Activated CD8-positive, alpha-beta memory T cell treated with anti-CD3 and anti-CD28 coated beads for 1 hour (primary cell): Measurements from ENCODE around the gene CDC7.
"Not testable (repeated sequence)": the region's sequence is repeated elsewhere in the genome, so short reads cannot be mapped to it uniquely, and the experiment has no call there.

Experiments
- DNase-seq, 2 donors: peaks; one replicate each; pipeline ENCODE4 v3.0.0-alpha.2; 2020; ENCODE audit warnings: low read depth in 1 of 2; ENCODE audit errors: extremely low read depth in 1 of 2

CDC7 gene

DNA sequence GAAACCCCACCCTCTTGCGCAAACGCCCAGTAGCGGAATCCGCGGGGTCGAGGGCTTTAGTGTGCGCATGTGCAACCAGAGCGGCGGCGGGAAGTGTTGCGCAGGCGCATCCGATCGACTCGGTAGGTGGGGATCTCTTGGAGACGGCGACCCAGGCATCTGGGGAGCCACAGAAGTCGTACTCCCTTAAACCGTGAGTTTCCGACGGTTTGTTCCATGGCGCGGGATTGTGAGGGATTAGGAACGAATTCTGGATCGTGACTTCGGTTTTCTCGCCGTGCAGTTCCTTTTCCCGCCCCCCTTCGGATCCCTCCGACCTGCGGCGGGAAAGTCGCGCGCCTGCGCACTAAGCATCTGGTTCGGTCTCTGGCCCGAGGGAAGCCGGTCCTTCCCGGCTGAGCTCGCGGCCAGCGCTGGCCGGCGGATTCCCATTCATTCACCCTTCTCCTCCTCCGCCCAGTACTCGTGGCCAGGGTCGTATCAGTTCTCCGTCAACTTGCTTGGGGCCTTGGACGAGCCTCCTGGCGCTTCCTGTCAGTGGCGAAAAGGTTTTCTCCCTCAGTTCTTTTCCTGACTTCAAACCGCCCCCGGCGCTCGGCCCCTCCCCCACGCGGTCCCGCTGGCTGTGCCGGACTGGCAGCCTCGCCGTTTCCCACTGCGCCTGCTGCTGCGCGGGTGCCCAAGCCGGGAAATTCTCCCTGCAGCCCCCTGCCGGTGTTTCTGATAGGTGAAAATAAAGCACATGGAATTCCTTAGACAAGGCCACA lies at the start of gene CDC7:
Gene CDC7, plus strand, starts transcription at position 96 of the 767 bp plus-strand sequence. CDS start 866 bp downstream, outside the sequence.
- DNase-seq, result peak; percentile 73 to 75

DNA sequence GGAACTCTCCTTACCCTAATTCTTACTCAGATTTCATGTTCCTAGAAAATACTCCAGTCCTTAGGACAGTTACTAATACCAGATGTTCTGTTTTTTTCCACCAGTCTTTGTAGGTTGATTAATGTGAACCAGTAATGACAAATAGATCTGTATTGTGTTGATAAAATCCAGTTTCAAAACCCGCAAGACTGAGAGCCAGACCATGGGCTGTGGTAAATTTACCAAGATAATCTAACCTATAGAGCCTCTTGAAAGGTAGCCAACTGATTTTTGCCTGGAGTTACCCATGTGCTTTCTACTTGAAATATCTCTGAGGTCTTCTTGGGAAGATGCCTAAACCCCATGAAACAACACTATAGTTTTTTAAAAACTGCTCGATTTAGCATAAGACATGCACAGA lies 46.5 kb upstream of the CDC7 start:
- DNase-seq, result no peak

DNA sequence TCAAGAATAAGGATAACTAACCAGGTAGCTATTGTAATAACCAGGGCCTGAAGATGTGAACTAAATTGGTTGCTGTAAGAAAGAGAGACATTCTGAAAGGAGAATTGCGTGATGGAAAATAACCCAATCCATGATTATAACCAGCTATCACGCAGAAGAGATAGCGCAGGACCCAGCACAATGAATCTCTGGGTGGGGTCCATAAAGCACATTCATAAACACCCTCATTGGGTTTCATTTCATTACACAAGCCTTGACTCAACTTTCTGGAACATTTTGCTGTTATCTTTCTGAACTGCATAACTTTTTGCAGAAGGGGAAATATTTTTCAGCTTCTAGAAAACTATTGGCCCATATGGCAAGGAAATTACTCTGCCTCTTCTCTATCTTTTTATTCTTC lies 45.3 kb upstream of the CDC7 start:
- no peak for DNase-seq

DNA sequence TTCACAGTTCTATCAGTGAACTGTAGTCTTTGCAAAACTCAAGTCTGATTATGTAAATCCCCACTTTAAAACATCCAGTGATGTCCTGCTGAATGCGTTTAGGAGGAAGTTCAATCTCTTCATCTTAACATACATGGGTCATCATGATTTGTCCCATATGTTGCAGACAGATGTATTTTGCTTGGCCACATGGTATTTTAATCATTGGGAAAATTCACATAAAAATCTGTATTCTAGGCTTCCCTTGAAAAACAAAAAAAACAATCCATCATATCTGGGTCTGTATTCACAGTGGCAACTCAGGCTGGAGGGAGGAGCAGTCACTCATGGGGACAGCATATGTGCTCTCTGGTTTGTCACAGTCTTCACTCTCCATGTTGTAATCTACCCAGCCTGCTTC lies 44.8 kb upstream of the CDC7 start:
- no peak for DNase-seq

DNA sequence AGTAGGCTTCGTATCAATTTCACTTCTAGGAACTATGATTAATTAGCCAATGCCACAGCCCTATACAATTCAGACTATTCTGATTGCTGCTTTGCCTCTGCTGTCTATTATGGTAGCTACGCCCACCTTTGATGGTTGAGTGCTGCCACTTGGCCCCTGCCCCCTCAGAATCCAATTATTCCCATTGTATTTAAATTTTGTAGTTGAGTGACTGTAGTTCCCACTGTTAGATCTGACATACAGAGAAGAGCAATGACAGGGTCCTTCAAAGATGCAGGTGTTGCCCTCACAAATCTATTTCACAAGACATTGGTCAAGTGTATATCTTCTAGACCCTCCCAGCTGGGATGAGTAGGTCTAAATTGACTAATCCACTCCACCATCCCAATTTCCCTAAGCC lies 35.3 kb upstream of the CDC7 start:
- not testable (repeated sequence) for DNase-seq

DNA sequence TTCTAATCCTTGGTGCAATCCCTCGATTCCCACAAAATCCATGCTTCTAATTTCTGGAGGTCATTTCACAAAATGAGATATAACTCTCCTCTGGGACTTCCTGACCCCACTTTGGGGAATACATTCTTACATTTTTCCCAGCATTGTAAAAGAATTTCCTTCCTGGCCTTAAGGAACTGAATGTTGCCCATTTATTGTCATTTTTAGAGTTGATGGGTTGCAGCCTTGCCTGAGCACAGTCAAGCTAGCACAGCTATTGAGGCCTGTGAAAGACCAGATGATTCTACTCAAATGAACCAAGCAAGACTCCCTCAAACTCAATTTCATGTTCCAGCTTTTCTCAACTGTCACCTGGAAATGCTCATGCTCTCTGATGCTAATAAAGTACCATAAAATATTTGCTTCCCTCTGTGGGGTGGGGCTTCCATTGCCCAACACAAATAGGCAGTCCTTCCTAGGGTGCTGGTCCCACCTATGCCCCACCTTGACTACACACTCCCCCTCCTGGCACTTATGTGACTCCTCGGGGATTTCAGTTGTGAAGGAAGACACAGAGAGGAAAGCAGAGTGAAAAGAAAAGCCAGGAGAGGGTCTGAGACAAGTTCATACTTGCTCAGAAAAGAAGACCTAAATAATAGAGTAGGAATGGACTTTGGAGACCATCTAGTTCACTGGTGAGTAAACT lies 24.0 kb upstream of the CDC7 start:
- no peak for DNase-seq

DNA sequence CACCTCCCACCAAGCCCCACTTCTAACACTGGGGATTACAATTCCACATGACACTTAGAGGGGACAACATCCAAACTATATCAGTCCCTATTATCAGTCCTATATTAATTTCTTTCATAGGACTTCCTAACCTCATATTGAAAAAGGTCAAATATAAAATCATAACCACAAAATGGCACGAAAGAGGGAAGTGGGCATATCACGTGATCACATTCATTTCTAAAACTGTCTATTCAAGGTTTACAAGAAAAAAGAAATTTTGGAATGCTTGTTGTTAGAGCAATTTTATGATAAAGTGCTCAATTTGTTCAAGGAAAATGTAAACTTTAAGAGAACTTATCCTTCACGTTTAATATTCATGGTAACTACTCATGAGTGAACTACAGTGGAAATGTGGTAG lies 13.2 kb upstream of the CDC7 start:
- DNase-seq, result no peak

DNA sequence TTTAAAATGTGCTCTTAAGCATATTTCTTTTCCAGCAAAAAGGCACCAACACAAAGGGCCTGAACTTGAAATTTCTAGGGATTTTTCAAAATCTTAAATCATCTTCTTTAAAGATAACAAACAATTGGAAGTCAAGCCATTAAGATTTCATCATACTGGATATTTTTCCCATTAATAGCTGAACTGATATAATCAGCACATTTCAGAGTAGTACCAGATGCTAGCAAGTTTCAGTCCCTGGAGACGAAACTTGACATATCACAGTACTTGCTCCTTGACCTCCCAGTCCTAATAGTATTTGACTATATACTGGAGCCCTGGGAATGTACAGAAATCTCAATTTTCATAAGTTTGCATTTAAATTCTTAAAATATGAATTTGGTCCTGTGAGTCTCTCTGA lies 10.2 kb upstream of the CDC7 start:
- no peak for DNase-seq

DNA sequence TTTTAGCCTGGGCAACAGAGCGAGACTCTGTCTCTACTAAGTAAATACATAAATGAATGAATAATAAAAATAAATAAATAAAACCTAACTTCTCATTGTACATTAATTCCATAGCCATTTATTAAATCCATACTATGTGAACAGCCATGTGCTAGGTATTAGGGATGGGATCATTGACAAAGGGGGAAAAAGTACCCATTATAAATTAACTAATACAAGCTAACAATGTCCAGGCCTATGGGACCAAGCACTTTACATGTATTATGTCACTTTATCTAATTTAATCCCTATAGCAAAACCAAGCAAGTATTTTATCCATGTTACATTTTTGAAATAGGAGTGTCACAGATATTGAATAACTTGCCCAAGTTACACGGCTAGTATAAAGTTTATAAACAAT lies 2.6 kb upstream of the CDC7 start:
- DNase-seq, result no peak

DNA sequence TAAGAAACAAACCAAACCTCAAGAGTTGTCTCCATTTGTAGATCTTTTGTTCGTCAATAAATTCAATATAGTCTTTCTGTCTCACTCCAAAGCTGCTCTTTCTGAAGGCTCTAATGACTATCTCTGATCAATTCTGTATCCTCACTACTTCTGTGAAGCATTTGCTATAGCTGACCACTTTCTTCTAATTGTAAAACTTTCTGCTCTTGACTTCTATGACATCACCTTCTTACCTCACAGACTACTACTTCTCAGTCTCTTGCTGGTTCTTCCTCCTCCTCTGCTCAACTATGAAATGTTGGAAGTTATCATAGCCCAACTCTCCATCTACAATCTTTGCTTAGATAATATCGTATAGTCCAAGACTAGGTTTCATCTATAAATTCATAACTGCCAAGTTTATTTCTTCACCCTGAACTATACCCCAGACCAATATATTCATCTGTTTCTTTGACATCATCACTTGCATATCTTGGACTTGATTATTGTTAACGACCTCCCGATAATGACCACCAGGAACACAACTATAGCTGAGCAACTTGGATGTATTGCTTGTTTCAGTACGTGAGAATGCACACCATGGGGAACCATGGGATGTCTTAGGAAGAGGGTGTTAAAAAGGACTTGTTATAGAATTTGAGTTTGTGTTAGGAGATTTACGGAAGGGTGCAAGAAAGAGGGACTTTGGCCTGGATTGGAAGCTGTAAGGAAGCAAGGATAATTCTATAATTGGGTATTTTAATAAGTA lies 2.0 kb upstream of the CDC7 start:
- DNase-seq, result no peak

DNA sequence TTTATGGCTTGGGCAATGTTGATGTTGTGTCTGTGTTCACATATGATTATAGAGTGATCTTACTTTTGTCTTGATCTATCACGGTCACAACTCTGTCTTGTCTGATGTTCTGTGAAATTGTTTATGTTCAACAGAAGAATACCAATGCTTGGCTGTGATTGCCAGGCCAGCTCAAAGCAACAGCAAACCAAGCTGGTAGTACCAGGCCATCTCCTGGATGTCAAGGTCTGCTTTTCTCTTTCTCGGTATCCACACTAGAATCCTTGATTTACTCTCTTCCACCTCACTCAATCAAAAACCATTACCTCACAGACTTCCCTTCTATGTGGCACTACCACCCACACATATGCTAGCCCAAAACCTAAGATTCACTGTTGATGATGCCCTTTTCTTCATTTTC lies 1.3 kb upstream of the CDC7 start:
- DNase-seq, result no peak

DNA sequence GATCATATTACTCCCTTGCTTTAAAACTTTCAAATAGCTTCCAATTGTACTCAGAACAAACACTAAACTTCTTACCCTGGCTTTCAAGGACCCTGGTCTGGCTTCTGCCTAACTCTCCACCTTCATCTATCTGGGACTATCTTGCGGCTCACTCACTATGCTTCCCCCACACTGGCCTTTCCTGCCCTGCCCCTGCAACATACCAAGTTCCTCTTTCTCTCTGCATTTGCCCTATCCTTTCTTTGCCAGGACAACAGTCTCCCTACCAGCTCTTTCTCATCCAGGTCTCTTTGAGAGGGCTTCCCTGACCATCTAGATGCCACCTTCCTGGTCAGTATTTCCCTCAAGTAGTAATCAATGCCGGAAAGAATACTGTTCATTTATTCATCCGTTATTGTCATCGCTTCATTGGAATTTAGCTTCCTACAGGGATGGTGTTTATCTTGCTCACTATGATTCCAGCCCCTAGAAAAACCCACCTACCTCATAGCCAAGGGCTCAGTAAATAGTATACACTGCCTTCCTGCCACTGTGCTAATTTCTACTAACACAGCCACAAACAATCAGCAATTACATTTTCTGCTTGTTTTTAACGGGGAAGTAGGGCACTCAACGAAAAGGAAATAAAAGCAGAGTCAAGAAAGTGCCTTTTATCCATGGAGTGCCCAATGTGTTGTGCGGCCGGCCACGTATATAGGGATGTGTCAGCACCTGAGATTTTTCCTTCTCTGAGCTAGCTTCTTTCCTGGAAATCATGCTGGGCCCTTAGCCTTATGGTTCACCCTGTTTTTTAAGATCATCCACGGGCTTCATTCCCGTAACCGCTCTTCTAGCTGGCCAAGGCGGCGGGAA lies 521 bp upstream of the CDC7 start:
- no peak for DNase-seq

DNA sequence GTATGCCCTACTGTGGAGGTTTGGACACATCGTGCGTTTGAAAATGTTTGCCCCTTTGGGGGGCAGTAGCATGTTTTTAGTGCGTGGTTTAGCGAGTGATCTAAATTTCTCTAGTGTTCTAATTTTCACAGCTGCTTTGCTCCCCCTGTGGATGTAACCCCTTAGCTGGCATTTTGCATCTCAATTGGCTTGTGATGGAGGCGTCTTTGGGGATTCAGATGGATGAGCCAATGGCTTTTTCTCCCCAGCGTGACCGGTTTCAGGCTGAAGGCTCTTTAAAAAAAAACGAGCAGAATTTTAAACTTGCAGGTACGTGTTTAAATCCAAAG lies 836 bp downstream of the CDC7 start:
- no peak for DNase-seq

DNA sequence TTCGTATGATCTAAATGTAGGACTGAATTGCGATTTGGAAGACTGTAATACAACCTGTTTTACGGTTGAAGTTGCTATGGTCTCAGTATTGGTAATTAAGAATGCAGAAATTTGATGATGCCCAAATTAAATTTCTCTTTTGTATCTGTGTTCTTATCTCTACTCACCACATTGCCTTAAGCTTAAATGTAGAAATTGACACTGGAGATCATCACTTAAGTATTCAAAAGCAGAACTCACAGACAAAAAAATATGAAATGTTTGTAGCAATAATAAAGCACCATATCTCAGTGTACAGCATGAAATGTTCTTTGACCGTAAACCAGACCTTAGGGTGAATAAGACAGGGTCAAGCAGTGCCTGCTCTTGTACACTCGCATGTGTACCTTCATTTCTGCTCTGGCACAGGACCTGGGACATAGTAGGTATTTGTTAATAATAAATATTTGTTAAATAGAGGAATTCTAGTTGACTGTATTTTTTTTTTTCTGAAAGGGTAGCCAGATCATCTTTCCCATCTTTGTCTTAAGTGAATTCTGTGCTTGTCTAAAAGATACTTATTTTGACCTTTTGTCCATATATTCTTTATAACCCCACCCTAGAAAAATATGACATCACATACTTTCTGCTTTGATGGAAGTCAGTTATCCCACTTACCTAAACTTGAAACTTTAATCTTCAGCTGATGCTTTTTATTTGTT lies 1.5 kb downstream of the CDC7 start:
- DNase-seq, result no peak

DNA sequence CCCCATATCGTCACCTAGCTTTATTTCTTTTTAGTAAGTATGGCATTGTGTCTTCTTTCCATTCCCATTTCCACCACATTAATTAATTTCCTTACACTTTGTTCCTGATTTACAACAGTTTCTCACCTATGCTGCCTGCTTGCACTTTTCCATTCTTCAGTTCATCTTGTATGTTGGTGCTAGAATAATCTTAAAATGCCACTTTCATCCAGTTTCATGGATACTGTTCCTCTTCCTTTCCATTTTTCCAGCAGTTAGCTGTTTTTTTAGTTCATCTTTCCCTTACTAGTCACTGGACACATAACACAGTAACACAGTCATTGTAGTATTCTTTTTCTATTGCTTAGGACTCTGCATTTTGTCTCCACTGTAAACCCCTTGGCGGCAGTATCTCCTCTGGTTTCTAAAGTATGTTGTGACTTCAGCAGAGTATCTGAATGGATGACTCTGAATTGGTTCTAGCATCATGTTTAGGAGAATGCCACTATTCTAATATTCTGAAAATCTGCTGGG lies 2.1 kb downstream of the CDC7 start:
- DNase-seq, result no peak

DNA sequence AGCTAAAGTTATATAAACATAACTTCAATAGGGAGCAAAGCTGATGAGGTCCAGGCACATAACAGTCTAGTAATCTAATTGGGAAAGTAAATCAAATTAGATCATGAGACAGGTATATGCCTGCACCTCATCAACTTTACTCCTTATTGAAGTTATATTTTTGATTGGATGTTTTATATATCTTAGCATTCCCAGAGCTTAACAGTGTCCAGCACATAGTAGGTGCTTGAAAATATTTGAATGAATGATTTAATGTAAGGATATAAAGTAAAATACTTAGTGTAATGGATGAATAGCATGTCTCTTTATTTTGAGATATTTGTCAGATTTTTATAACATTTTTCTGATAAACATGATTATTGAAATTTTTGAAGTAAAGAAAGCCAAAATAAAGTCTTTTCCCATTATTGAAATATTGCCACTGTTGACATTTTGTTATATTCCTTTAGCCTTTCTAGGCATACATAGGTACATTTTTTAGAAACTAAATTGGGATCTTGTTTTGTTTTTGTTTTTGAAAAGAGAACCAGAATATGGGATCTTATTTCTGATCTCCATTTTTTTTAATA lies 2.8 kb downstream of the CDC7 start:
- DNase-seq, result no peak

DNA sequence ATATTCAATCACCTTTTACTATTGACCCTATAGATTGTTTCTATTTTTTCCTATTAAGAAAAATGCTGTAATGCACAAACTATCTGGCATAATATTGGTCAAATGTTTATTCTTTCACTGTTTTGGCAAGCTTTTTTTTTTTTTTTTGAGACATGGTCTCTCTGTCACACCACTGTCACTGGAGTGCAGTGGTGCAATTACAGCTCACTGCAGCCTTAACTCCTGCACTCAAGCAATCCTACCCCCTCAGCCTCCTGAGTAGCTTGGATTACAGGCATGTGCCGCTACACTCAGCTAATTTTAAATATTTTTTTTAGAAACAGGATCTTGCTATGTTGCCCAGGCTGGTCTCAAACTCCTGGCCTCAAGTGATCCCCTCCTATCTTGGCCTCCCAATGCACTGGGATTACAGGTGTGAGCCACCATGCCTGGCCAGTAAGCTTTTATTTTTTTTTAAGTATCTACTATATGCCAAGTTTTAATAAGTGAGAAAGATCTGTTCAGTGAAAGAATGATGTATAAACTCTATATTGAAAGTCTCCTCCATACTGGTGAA lies 3.4 kb downstream of the CDC7 start:
- DNase-seq, result no peak

DNA sequence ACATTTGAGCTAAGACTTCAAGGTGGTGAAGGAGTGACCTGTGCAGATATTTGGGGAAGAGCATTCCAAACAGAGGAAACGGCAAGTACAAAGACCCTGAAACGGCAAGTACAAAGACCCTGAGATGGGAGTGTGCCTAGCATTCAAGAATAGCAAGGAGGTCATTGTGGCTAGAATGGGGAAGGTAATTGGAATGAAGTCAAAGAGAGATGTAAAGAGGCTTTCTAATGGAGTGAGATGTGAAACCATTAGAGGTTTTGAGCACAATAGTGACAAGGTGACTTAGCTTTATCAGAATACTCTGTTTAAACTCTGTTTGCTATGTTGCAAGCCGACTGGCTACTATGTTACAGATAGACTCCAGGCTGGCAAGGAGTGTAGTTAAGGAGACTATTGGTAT lies 4.4 kb downstream of the CDC7 start:
- DNase-seq, result no peak

DNA sequence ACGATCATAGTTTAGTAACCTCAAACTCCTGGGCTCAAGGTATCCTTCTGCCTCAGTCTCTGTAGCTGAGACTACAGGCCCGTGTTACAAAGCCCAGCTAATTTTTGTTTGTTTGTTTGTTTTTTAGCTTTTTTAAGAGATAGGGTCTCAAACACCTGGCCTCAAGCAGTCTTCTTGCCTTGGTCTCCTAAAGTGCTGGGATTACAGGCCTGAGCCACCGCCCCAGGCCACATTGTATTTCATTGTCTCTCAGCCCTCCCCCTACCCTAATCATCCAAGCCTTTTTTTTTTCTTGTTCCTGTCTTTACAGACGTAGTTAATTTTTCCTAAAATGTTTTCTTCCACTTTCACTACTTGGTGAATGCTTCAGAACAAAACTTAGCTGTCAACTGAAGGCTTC lies 5.4 kb downstream of the CDC7 start:
- DNase-seq, result no peak

DNA sequence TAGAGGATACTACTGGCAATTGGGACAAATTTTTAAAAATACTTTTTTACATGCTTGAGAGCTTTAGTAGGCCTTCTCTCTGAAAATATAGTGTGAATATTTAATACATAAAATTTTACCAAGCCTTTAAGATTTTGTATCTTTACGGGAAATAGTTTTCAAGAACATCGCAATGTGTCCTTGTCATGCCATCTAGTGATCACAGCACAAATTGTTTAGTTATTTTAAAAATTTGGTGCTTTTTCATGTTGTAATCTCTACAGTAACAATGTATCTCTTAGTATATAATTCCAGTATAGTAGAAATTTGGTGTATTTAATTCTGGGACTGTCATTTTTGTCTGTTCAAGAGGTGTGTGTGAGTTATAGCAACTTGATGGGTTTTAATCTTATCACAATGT lies 6.7 kb downstream of the CDC7 start:
- DNase-seq, result no peak
